Measurements from ENCODE around the gene CCDC85A. TPM values are rescaled to one million over a fixed set of nuclear protein-coding genes. Genes with fewer than 3 reads are reported as not detected.

Gene CCDC85A
- polyA plus RNA-seq, 1 donor (not counting 4 experiments of a cell fraction or from before 2014, with no cell fraction given): not detected

- no peak for FAIRE-seq
- no peak for DNase-seq (ENCODE audit: low read depth, low spot score)
- H3K4me2 ChIP-seq (ENCODE audit: control insufficient read depth, extremely low read depth, insufficient read depth, low read depth, low read length): no peak overlapping the region
- no peaks in the 10 kb centered on the region for H3K27me3 ChIP-seq (ENCODE audit: control insufficient read depth, extremely low read depth, insufficient read depth, low read length)
- H3K36me3 ChIP-seq (ENCODE audit: control insufficient read depth in 2 of 2, extremely low read depth in 1 of 2, insufficient read depth in 2 of 2, low read length in 2 of 2): no peaks in the 10 kb centered on the region
- no peaks in the 10 kb centered on the region for H3K4me1 ChIP-seq (ENCODE audit: control insufficient read depth, extremely low read depth, insufficient read depth, low read length)
- no peaks in the 10 kb centered on the region for H3K9me1 ChIP-seq (ENCODE audit: control insufficient read depth, extremely low read depth, insufficient read depth, low read length)
- no peaks in the 10 kb centered on the region for H3K9me3 ChIP-seq (ENCODE audit: control insufficient read depth, low read depth, low read length)
- dilution Hi-C loops (cut with MboI; ENCODE audit: extremely low pct_ligation_motif_present, low sequenced_read_pairs): no loop called here
- TF ChIP-seq CTCF (optimal IDR thresholded peaks at IDR 0.05 in 1 of 3, IDR thresholded peaks at IDR 0.05 in 1 of 3, conservative IDR thresholded peaks at IDR 0.05 in 1 of 3; ENCODE audit: extremely low read depth in 1 of 3, insufficient read depth in 2 of 3, low read length in 3 of 3) (no peak), EZH2 (IDR thresholded peaks at IDR 0.05; ENCODE audit: low read length) (no peak)
- no peaks in the 10 kb centered on the region for H4K20me1 ChIP-seq (ENCODE audit: control insufficient read depth, extremely low read depth, insufficient read depth, low read length)
- H3K27ac ChIP-seq (ENCODE audit: control insufficient read depth, insufficient read depth, low read length): no peak overlapping the region
- no peak overlapping the region for H3K4me3 ChIP-seq (ENCODE audit: control insufficient read depth in 2 of 3, extremely low read depth in 1 of 3, insufficient read depth in 2 of 3, low read depth in 1 of 3, low read length in 3 of 3)
- no peaks in the 10 kb centered on the region for H3K79me2 ChIP-seq (ENCODE audit: control insufficient read depth, insufficient read depth, low read length)
- no peak overlapping the region for H3K9ac ChIP-seq (ENCODE audit: control insufficient read depth, extremely low read depth, insufficient read depth, low read length)
- no peak overlapping the region for H2AFZ ChIP-seq (ENCODE audit: control insufficient read depth, low read length)
Measured at GRCh38 chr2:56266761-56267414, 83.1 kb downstream of the CCDC85A start.

GRCh38 chr2:56267415-56267788 is 83.6 kb downstream of the CCDC85A start:
- no peaks in the 10 kb centered on the region for H3K79me2 ChIP-seq (ENCODE audit: control insufficient read depth, insufficient read depth, low read length)
- no peaks in the 10 kb centered on the region for H3K9me1 ChIP-seq (ENCODE audit: control insufficient read depth, extremely low read depth, insufficient read depth, low read length)
- dilution Hi-C loops (cut with MboI; ENCODE audit: extremely low pct_ligation_motif_present, low sequenced_read_pairs): no loop called here
- H3K4me3 ChIP-seq (ENCODE audit: control insufficient read depth in 2 of 3, extremely low read depth in 1 of 3, insufficient read depth in 2 of 3, low read depth in 1 of 3, low read length in 3 of 3): no peak overlapping the region
- H4K20me1 ChIP-seq (ENCODE audit: control insufficient read depth, extremely low read depth, insufficient read depth, low read length): no peaks in the 10 kb centered on the region
- H3K27ac ChIP-seq (ENCODE audit: control insufficient read depth, insufficient read depth, low read length): no peak overlapping the region
- H3K27me3 ChIP-seq (ENCODE audit: control insufficient read depth, extremely low read depth, insufficient read depth, low read length): no peaks in the 10 kb centered on the region
- H3K4me1 ChIP-seq (ENCODE audit: control insufficient read depth, extremely low read depth, insufficient read depth, low read length): no peaks in the 10 kb centered on the region
- DNase-seq (ENCODE audit: low read depth, low spot score): no peak
- H3K36me3 ChIP-seq (ENCODE audit: control insufficient read depth in 2 of 2, extremely low read depth in 1 of 2, insufficient read depth in 2 of 2, low read length in 2 of 2): no peaks in the 10 kb centered on the region
- H2AFZ ChIP-seq (ENCODE audit: control insufficient read depth, low read length): no peak overlapping the region
- H3K4me2 ChIP-seq (ENCODE audit: control insufficient read depth, extremely low read depth, insufficient read depth, low read depth, low read length): no peak overlapping the region
- no peak overlapping the region for H3K9ac ChIP-seq (ENCODE audit: control insufficient read depth, extremely low read depth, insufficient read depth, low read length)
- no peaks in the 10 kb centered on the region for H3K9me3 ChIP-seq (ENCODE audit: control insufficient read depth, low read depth, low read length)
- TF ChIP-seq CTCF (optimal IDR thresholded peaks at IDR 0.05 in 1 of 3, IDR thresholded peaks at IDR 0.05 in 1 of 3, conservative IDR thresholded peaks at IDR 0.05 in 1 of 3; ENCODE audit: extremely low read depth in 1 of 3, insufficient read depth in 2 of 3, low read length in 3 of 3) (no peak), EZH2 (IDR thresholded peaks at IDR 0.05; ENCODE audit: low read length) (no peak)
- no peak for FAIRE-seq

Measured in keratinocyte (primary cell).